GM23338 (cell line): ENCODE measurements around the gene RNF223. TPM values are rescaled to one million over a fixed set of nuclear protein-coding genes. Genes with fewer than 3 reads are reported as not detected.

ENCODE experiments used
- ATAC-seq: fragments of 200-7000 bp; cut with Tn5 transposase; 3 replicates; pipeline ENCODE4 v1.9.1; 2020
- DNase-seq: peaks from one replicate; pipeline ENCODE4 v3.0.0-alpha.2; 2015; ENCODE audit warnings: low spot score
- H2AFZ ChIP-seq: fragments of 200-600 bp; sonication (generic); 2 replicates; pipeline ENCODE4 v1.8.0; 2016; ENCODE audit warnings: antibody characterized with exemption, mild to moderate bottlenecking, moderate library complexity
- H3F3A ChIP-seq: fragments of 200-600 bp; sonication (generic); replicated peaks from 2 replicates; pipeline ENCODE4 v1.8.0; 2017; ENCODE audit warnings: antibody characterized with exemption, mixed run types, low read depth
- H3K27ac ChIP-seq: fragments of 200-600 bp; sonication (generic); 2 replicates; pipeline ENCODE4 v1.6.1; 2016; ENCODE audit warnings: low read depth
- H3K27me3 ChIP-seq: fragments of 200-600 bp; sonication (generic); 2 replicates; pipeline ENCODE4 v1.8.0; 2016; ENCODE audit warnings: mild to moderate bottlenecking, mixed run types, moderate library complexity; ENCODE audit not compliant: insufficient read depth
- H3K36me3 ChIP-seq: fragments of 200-600 bp; sonication (generic); 2 replicates; pipeline ENCODE4 v1.8.0; 2016; ENCODE audit warnings: mild to moderate bottlenecking; ENCODE audit not compliant: insufficient read depth
- H3K4me1 ChIP-seq: fragments of 200-600 bp; sonication (generic); 2 replicates; pipeline ENCODE4 v1.8.0; 2016; ENCODE audit warnings: mild to moderate bottlenecking, moderate library complexity; ENCODE audit not compliant: insufficient read depth
- H3K4me2 ChIP-seq: fragments of 200-600 bp; sonication (generic); 2 replicates; pipeline ENCODE4 v1.7.1; 2017; ENCODE audit warnings: mixed run types
- H3K4me3 ChIP-seq: fragments of 200-600 bp; sonication (generic); 2 replicates; pipeline ENCODE4 v1.6.1; 2016; ENCODE audit warnings: mixed run types
- H3K79me2 ChIP-seq: fragments of 200-600 bp; sonication (generic); replicated peaks from 2 replicates; pipeline ENCODE4 v1.8.0; 2017; ENCODE audit warnings: mild to moderate bottlenecking; ENCODE audit not compliant: insufficient read depth
- H3K9me2 ChIP-seq: fragments of 200-600 bp; sonication (generic); 2 replicates; pipeline ENCODE4 v1.8.0; 2017; ENCODE audit not compliant: insufficient read depth
- H4K20me1 ChIP-seq: fragments of 200-600 bp; sonication (generic); replicated peaks from 2 replicates; pipeline ENCODE4 v1.8.0; 2017; ENCODE audit warnings: mild to moderate bottlenecking; ENCODE audit not compliant: insufficient read depth
- H3K27ac Mint-ChIP-seq: 2 replicates; pipeline ENCODE4 v1.8.0; 2020; ENCODE audit warnings: inconsistent platforms, mild to moderate bottlenecking, moderate library complexity, mixed read lengths
- H3K27me3 Mint-ChIP-seq: 3 replicates; pipeline ENCODE4 v1.8.0; 2022; ENCODE audit warnings: low read depth, mild to moderate bottlenecking, moderate library complexity, mixed read lengths, inconsistent platforms; ENCODE audit not compliant: insufficient read depth, poor library complexity
- H3K36me3 Mint-ChIP-seq: 3 replicates; pipeline ENCODE4 v1.8.0; 2021; ENCODE audit warnings: low read depth, mild to moderate bottlenecking, inconsistent platforms, moderate library complexity, mixed read lengths
- H3K4me1 Mint-ChIP-seq: 3 replicates; pipeline ENCODE4 v1.8.0; 2020; ENCODE audit warnings: mild to moderate bottlenecking, inconsistent platforms, mixed read lengths
- H3K4me3 Mint-ChIP-seq: 3 replicates; pipeline ENCODE4 v1.8.0; 2021; ENCODE audit warnings: moderate library complexity, mild to moderate bottlenecking, inconsistent platforms, mixed read lengths
- H3K9me3 Mint-ChIP-seq: 3 replicates; pipeline ENCODE4 v1.8.0; 2020; ENCODE audit warnings: moderate library complexity, mild to moderate bottlenecking, inconsistent platforms, mixed read lengths
- CREB1 ChIP-seq: fragments of 250-450 bp; sonication (Bioruptor Pico); IDR thresholded peaks from 2 replicates; pipeline ENCODE4 v1.5.0; 2020; ENCODE audit warnings: low read depth, mild to moderate bottlenecking, moderate library complexity
- EZH2phosphoT487 ChIP-seq: fragments of 200-600 bp; sonication (generic); IDR thresholded peaks from one replicate; pipeline ENCODE4 v1.8.1; 2018; ENCODE audit warnings: antibody characterized with exemption; ENCODE audit not compliant: unreplicated experiment
- JUNB ChIP-seq: IDR thresholded peaks from one replicate; pipeline ENCODE4 v1.6.1; 2016; ENCODE audit warnings: antibody characterized with exemption; ENCODE audit not compliant: unreplicated experiment
- NANOG ChIP-seq: IDR thresholded peaks from 2 replicates; pipeline ENCODE4 v1.6.1; 2016; ENCODE audit warnings: antibody characterized with exemption, borderline replicate concordance
- POLR2AphosphoS5 ChIP-seq: IDR thresholded peaks from 2 replicates; pipeline ENCODE4 v1.6.1; 2016; ENCODE audit warnings: antibody characterized with exemption, low read depth
- STAT1 ChIP-seq: IDR thresholded peaks from one replicate; pipeline ENCODE4 v1.6.1; 2016; ENCODE audit warnings: antibody characterized with exemption; ENCODE audit not compliant: unreplicated experiment
- ZNF114 ChIP-seq: fragments of 250-450 bp; sonication (Bioruptor Pico); IDR thresholded peaks from 2 replicates; pipeline ENCODE4 v1.5.0; 2020; ENCODE audit warnings: mild to moderate bottlenecking, moderate library complexity
- ZNF331 ChIP-seq: fragments of 250-450 bp; sonication (Bioruptor Pico); IDR thresholded peaks from 2 replicates; pipeline ENCODE4 v1.5.0; 2020; ENCODE audit warnings: low read depth, mild to moderate bottlenecking, moderate library complexity
- ZNF462 ChIP-seq: fragments of 250-450 bp; sonication (Bioruptor Pico); IDR thresholded peaks from 2 replicates; pipeline ENCODE4 v1.5.0; 2020; ENCODE audit warnings: mild to moderate bottlenecking, moderate library complexity
- polyA plus RNA-seq: library from polyadenylated mRNA; unstranded; fragments of >200 nt; fragmentation: Nextera tagmentation; extraction: Ambion mirVana; gene quantifications from 2 replicates; pipeline ENCODE4 v1.2.1, GENCODE V29; 2016
- total RNA-seq: library from RNA; depleted of rRNA; stranded (reverse); fragments of >200 nt; shearing (Covaris generic); gene quantifications from 2 replicates; pipeline ENCODE4 v1.2.3, GENCODE V29; 2014

Gene RNF223
- total and polyA plus RNA-seq, 2 experiments from 2014 or later = not detected

- Histone ChIP-seq H2AFZ (no peak overlapping the region), H3F3A (no peaks in the 10 kb centered on the region), H3K27ac (no peak overlapping the region), H3K79me2 (peaks cover 4% of the 10 kb centered on the region; the same call in 1 of the 2 replicates), H3K27me3 (peaks cover 11% of the 10 kb centered on the region), H3K4me2 (no peak overlapping the region), H4K20me1 (no peaks in the 10 kb centered on the region), H3K4me3 (no peak overlapping the region), H3K36me3 (no peaks in the 10 kb centered on the region), H3K9me2 (no peaks in the 10 kb centered on the region), H3K4me1 (no peaks in the 10 kb centered on the region; the same call in 1 of the 2 replicates)
- Mint-ChIP-seq H3K36me3 (peaks cover 8% of the 10 kb centered on the region; the same call in 1 of the 3 replicates), H3K4me1 (peaks cover 10% of the 10 kb centered on the region; the same call in 2 of the 3 replicates), H3K4me3 (no peak overlapping the region), H3K9me3 (peaks cover 6% of the 10 kb centered on the region), H3K27me3 (peaks cover 17% of the 10 kb centered on the region), H3K27ac (no peak overlapping the region)
- DNase-seq (no peak), ATAC-seq (no peak)
- TF ChIP-seq ZNF114 (CRISPR knock-in tag) = no peak
- no peak for TF ChIP-seq POLR2AphosphoS5
- TF ChIP-seq STAT1 = no peak
- no peak for TF ChIP-seq JUNB
- TF ChIP-seq ZNF462 (CRISPR knock-in tag) = no peak
- TF ChIP-seq NANOG = no peak
- no peak for TF ChIP-seq ZNF331 (CRISPR knock-in tag)
- no peak for TF ChIP-seq EZH2phosphoT487
- no peak for TF ChIP-seq CREB1 (CRISPR knock-in tag)
Measured at GRCh38 chr1:1118876-1119220, 44.7 kb upstream of the RNF223 start.
